HG03442 (cell line): ENCODE results near the gene GRK3.
A peak's percentile ranks its signal among the peaks of the same experiment; 100 is the strongest.

Source experiments
- ATAC-seq: cut with Tn5 transposase; IDR thresholded peaks from one replicate; pipeline ENCODE4 v1.9.1; 2021; ENCODE audit warnings: mild to moderate bottlenecking, moderate library complexity; ENCODE audit not compliant: unreplicated experiment

GRK3 gene

GRCh38 chr22:25656724-25657123 is 92.2 kb downstream of the GRK3 start:
- ATAC-seq = peak; percentile 59

GRCh38 chr22:25658633-25659032 is 94.2 kb downstream of the GRK3 start:
- ATAC-seq = no peak

- ATAC-seq = no peak
Measured at GRCh38 chr22:25659413-25659812, 94.9 kb downstream of the GRK3 start.

- ATAC-seq = no peak
Measured at GRCh38 chr22:25660336-25660735, 95.9 kb downstream of the GRK3 start.

- ATAC-seq = no peak
Measured at GRCh38 chr22:25661073-25661472, 96.6 kb downstream of the GRK3 start.

- no peak for ATAC-seq
Measured at GRCh38 chr22:25663654-25664053, 99.2 kb downstream of the GRK3 start.

- no peak for ATAC-seq
Measured at GRCh38 chr22:25666308-25666707, 101.8 kb downstream of the GRK3 start.

GRCh38 chr22:25668437-25668836 is 104.0 kb downstream of the GRK3 start:
- ATAC-seq = no peak

GRCh38 chr22:25669253-25670069 is 105.0 kb downstream of the GRK3 start:
- no peak for ATAC-seq

- no peak for ATAC-seq
Measured at GRCh38 chr22:25670070-25670461, 105.6 kb downstream of the GRK3 start.

GRCh38 chr22:25672289-25673084 is 108.0 kb downstream of the GRK3 start:
- ATAC-seq = no peak

- ATAC-seq = no peak
Measured at GRCh38 chr22:25673713-25674112, 109.2 kb downstream of the GRK3 start.

GRCh38 chr22:25677631-25678030 is 113.2 kb downstream of the GRK3 start:
- no peak for ATAC-seq

GRCh38 chr22:25680051-25680450 is 115.6 kb downstream of the GRK3 start:
- no peak for ATAC-seq

- ATAC-seq = no peak
Measured at GRCh38 chr22:25680956-25681355, 116.5 kb downstream of the GRK3 start.

GRCh38 chr22:25682109-25682508 is 117.6 kb downstream of the GRK3 start:
- ATAC-seq = no peak

GRCh38 chr22:25688627-25689026 is 124.2 kb downstream of the GRK3 start:
- no peak for ATAC-seq

GRCh38 chr22:25689631-25690030 is 125.2 kb downstream of the GRK3 start:
- no peak for ATAC-seq

- no peak for ATAC-seq
Measured at GRCh38 chr22:25690798-25691197, 126.3 kb downstream of the GRK3 start.

GRCh38 chr22:25692397-25693267 is 128.2 kb downstream of the GRK3 start:
- no peak for ATAC-seq

GRCh38 chr22:25693268-25693565 is 128.7 kb downstream of the GRK3 start:
- ATAC-seq = no peak
